Endothelial cell of umbilical vein (primary cell): ENCODE data around the gene GRM2. TPM values are rescaled to one million over a fixed set of nuclear protein-coding genes. Genes with fewer than 3 reads are reported as not detected.

Source experiments
- BruUV-seq: library from RNA; stranded (reverse); fragments of 400-500 nt; replicated peaks from 2 replicates; lab custom pipeline; 2021; lab: Mats Ljungman, UMichigan
- CTCF ChIA-PET: fragments of 300-600, 350-600 bp; sonication (Branson Sonifier 250); formaldehyde crosslinking; loops from one replicate; lab custom pipeline; 2021; ENCODE audit warnings: antibody characterized with exemption, inconsistent platforms; lab: Charles Lee
- POLR2A ChIA-PET: fragments of 300-600, 350-600 bp; sonication (Branson Sonifier 250); formaldehyde crosslinking; loops from one replicate; lab custom pipeline; 2021; ENCODE audit warnings: antibody characterized with exemption, inconsistent platforms; lab: Charles Lee
- DNase-seq: peaks from one replicate; pipeline ENCODE4 v3.0.0-alpha.2; 2011; ENCODE audit warnings: low read depth, low spot score
- FAIRE-seq: peaks from 2 replicates; lab custom pipeline; 2011; peaks lifted over from hg19 to GRCh38; lab: Jason Lieb, UNC
- H2AFZ ChIP-seq: 2 replicates; pipeline ENCODE4 v1.6.0; 2012; ENCODE audit warnings: low read depth, low read length, control low read depth, inconsistent platforms
- H3K27ac ChIP-seq: 2 replicates; pipeline ENCODE4 v1.5.1; 2011; ENCODE audit warnings: low read depth, mild to moderate bottlenecking, control low read depth, low read length, moderate library complexity; ENCODE audit not compliant: insufficient read depth
- H3K27me3 ChIP-seq, 2 experiments: 2 replicates each; pipeline versions ENCODE4 v1.6.0 to v1.6.1; 2011; ENCODE audit warnings: low read length in 2 of 2, mixed read lengths in 1 of 2; ENCODE audit not compliant: control insufficient read depth in 2 of 2, insufficient read depth in 2 of 2
- H3K36me3 ChIP-seq, 2 experiments: 2 replicates in 1 of 2; 3 replicates in 1 of 2; pipeline ENCODE4 v1.5.1; 2011; ENCODE audit warnings: low read length in 2 of 2, mild to moderate bottlenecking in 1 of 2, moderate library complexity in 1 of 2; ENCODE audit not compliant: control insufficient read depth in 2 of 2, insufficient read depth in 2 of 2; ENCODE audit errors: extremely low read depth in 1 of 2
- H3K4me1 ChIP-seq: 3 replicates; pipeline ENCODE4 v1.5.1; 2011; ENCODE audit warnings: mild to moderate bottlenecking, low read length; ENCODE audit not compliant: control insufficient read depth, insufficient read depth; ENCODE audit errors: extremely low read depth
- H3K4me2 ChIP-seq: 2 replicates; pipeline ENCODE4 v1.6.1; 2011; ENCODE audit warnings: low read length, control low read depth, mixed read lengths; ENCODE audit not compliant: insufficient read depth
- H3K4me3 ChIP-seq, 3 experiments: fragments of 200-600 bp in 1 of 3; sonication (generic), shearing (Covaris generic) in 1 of 3; replicated peaks in 1 of 3; 2 replicates each; pipeline ENCODE4 v1.5.1; 2011 to 2016; ENCODE audit warnings: control low read depth in 3 of 3, low read length in 3 of 3, mild to moderate bottlenecking in 2 of 3, inconsistent platforms in 1 of 3, low read depth in 1 of 3, moderate library complexity in 1 of 3; ENCODE audit not compliant: insufficient read depth in 1 of 3
- H3K79me2 ChIP-seq: 2 replicates; pipeline ENCODE4 v1.6.0; 2012; ENCODE audit warnings: low read length, inconsistent platforms; ENCODE audit not compliant: control insufficient read depth, insufficient read depth
- H3K9ac ChIP-seq: replicated peaks from 2 replicates; pipeline ENCODE3; 2011; ENCODE audit warnings: low read length, control low read depth; ENCODE audit not compliant: insufficient read depth; ENCODE audit errors: extremely low read depth
- H3K9me1 ChIP-seq: replicated peaks from 3 replicates; pipeline ENCODE4 v1.6.0; 2011; ENCODE audit warnings: mild to moderate bottlenecking, low read length; ENCODE audit not compliant: control insufficient read depth, insufficient read depth; ENCODE audit errors: extremely low read depth
- H3K9me3 ChIP-seq: replicated peaks from 2 replicates; pipeline ENCODE4 v1.5.1; 2012; ENCODE audit warnings: low read length, inconsistent platforms; ENCODE audit not compliant: control insufficient read depth, insufficient read depth
- H4K20me1 ChIP-seq: replicated peaks from 2 replicates; pipeline ENCODE3; 2011; ENCODE audit warnings: mild to moderate bottlenecking, low read length; ENCODE audit not compliant: control insufficient read depth, insufficient read depth; ENCODE audit errors: extremely low read depth
- CTCF ChIP-seq, 2 donors: IDR thresholded peaks; 1 replicate in 1 of 2; 2 replicates in 1 of 2; pipeline ENCODE4 v1.5.1; 2011; ENCODE audit warnings: low read length in 2 of 2, mild to moderate bottlenecking in 2 of 2, moderate library complexity in 2 of 2, control low read depth in 1 of 2, inconsistent platforms in 1 of 2, low read depth in 1 of 2; ENCODE audit not compliant: insufficient read depth in 1 of 2; ENCODE audit errors: extremely low read depth in 1 of 2
- EZH2 ChIP-seq: IDR thresholded peaks from 2 replicates; pipeline ENCODE4 v1.6.1; 2012; ENCODE audit warnings: borderline replicate concordance, low read depth, mild to moderate bottlenecking, moderate library complexity, low read length, inconsistent platforms; ENCODE audit not compliant: severe bottlenecking
- GATA2 ChIP-seq: IDR thresholded peaks from 2 replicates; pipeline ENCODE4 v1.7.0; 2011; ENCODE audit warnings: low read depth, mild to moderate bottlenecking, moderate library complexity, mixed read lengths, low read length; ENCODE audit not compliant: insufficient read length, insufficient read depth
- JUN ChIP-seq: IDR thresholded peaks from 2 replicates; pipeline ENCODE4 v1.6.1; 2011; ENCODE audit warnings: borderline replicate concordance, low read depth; ENCODE audit not compliant: insufficient read length, insufficient read depth
- MAX ChIP-seq: IDR thresholded peaks from 2 replicates; pipeline ENCODE4 v1.6.1; 2011; ENCODE audit not compliant: insufficient read depth, insufficient read length
- MYC ChIP-seq: IDR thresholded peaks from one replicate; pipeline ENCODE4 v1.6.1; 2011; ENCODE audit warnings: mild to moderate bottlenecking, low read depth, low read length
- POLR2A ChIP-seq: IDR thresholded peaks from 2 replicates; pipeline ENCODE4 v1.6.1; 2012; ENCODE audit warnings: low read depth, mild to moderate bottlenecking, control low read depth, low read length
- POLR2AphosphoS5 ChIP-seq: IDR thresholded peaks from 2 replicates; pipeline ENCODE4 v1.6.1; 2012; ENCODE audit warnings: low read depth, mild to moderate bottlenecking, control low read depth, low read length, moderate library complexity; ENCODE audit not compliant: insufficient read depth
- dilution Hi-C: fragments of 300-500 bp; cut with MboI; formaldehyde crosslinking; loops from one replicate; pipeline ENCODE4 v1.15.0; 2019; ENCODE audit warnings: low sequenced_read_pairs; ENCODE audit not compliant: extremely low pct_ligation_motif_present
- intact Hi-C: fragments of 100-400 bp; cut with micrococcal nuclease; formaldehyde crosslinking; loops from one replicate; pipeline ENCODE4 v1.10.0; 2022
- polyA plus RNA-seq, 4 experiments: library from polyadenylated mRNA; depleted of rRNA in 3 of 4; stranded (reverse) in 3 of 4; unstranded in 1 of 4; fragments of >200 nt; gene quantifications; 2 replicates each; pipeline versions ENCODE4 v1.2.1 to v1.2.3, GENCODE V29; 2011 to 2012; ENCODE audit warnings: missing spikeins in 1 of 4
- total RNA-seq: library from RNA; stranded (reverse); gene quantifications from 2 replicates; pipeline ENCODE4 v1.2.3, GENCODE V29; 2021

Gene GRM2
- total and polyA plus RNA-seq, 2 donors (not counting 3 experiments of a cell fraction or from before 2014, with no cell fraction given): 0.10 to 0.51 TPM

- no peak for TF ChIP-seq MYC
- intact Hi-C loops (no loop called here), dilution Hi-C loops (no loop called here)
- Histone ChIP-seq H3K9me1 (no peaks in the 10 kb centered on the region), H3K27me3 (no peaks in the 10 kb centered on the region), H3K27ac (no peak overlapping the region), H3K4me1 (no peaks in the 10 kb centered on the region), H3K79me2 (no peaks in the 10 kb centered on the region), H3K4me2 (no peak overlapping the region), H2AFZ (no peak overlapping the region), H3K9ac (no peak overlapping the region), H3K36me3 (peaks cover 6 to 17% of the 10 kb centered on the region in 2 experiments), H4K20me1 (no peaks in the 10 kb centered on the region), H3K9me3 (no peaks in the 10 kb centered on the region), H3K4me3 (no peak overlapping the region)
- no TSS peak for BruUV-seq
- POLR2A ChIA-PET: no interaction called here
- DNase-seq: no peak
- CTCF ChIA-PET: interaction anchor here (1.2 to 5.1 kb wide), 4 partner anchors 11 to 163 kb away, joined by 3 to 29 read pairs (median 8); partner anchors contain the start of gene DCAF1
- no peak for FAIRE-seq
Observed at GRCh38 chr3:51662456-51662855, 44.4 kb upstream of the GRM2 start.

- no peaks in the 10 kb centered on the region for H3K27me3 ChIP-seq
- no peaks in the 10 kb centered on the region for H3K9me3 ChIP-seq
- H3K36me3 ChIP-seq: peaks cover 0 to 5% of the 10 kb centered on the region in 2 experiments
- H3K9me1 ChIP-seq: no peaks in the 10 kb centered on the region
- FAIRE-seq (no peak), DNase-seq (no peak)
- no peak overlapping the region for H3K4me2 ChIP-seq
- H3K4me3 ChIP-seq: no peak overlapping the region
- peaks cover 12% of the 10 kb centered on the region for H3K4me1 ChIP-seq
- no peak overlapping the region for H3K27ac ChIP-seq
- POLR2A ChIA-PET: no interaction called here
- no TSS peak for BruUV-seq
- CTCF ChIA-PET: interaction anchor here (0.6 to 6.4 kb wide), 10 partner anchors 13 to 297 kb away, joined by 3 to 230 read pairs (median 8); partner anchors contain the start of genes DCAF1 and RAD54L2
- dilution Hi-C loops (no loop called here), intact Hi-C loops (loop anchor here (1.0 kb wide), 3 partner anchors 26 to 279 kb away; no protein-coding TSS in a partner anchor)
- no peaks in the 10 kb centered on the region for H4K20me1 ChIP-seq
- TF ChIP-seq MAX: no peak
- no peak for TF ChIP-seq POLR2AphosphoS5
- no peak for TF ChIP-seq JUN
- no peak for TF ChIP-seq GATA2
- TF ChIP-seq CTCF (IDR thresholded peaks at IDR 0.05; ENCODE audit: extremely low read depth in 1 of 2, insufficient read depth in 1 of 2, low read depth in 1 of 2, low read length in 2 of 2): no peak
- TF ChIP-seq MYC: no peak
- no peak for TF ChIP-seq EZH2
- no peak for TF ChIP-seq POLR2A
- H2AFZ ChIP-seq: no peak overlapping the region
- no peak overlapping the region for H3K9ac ChIP-seq
- no peaks in the 10 kb centered on the region for H3K79me2 ChIP-seq
Observed at GRCh38 chr3:51668756-51669155, 38.1 kb upstream of the GRM2 start.
